Activated naive CD4-positive, alpha-beta T cell (primary cell): ENCODE data around the gene TBRG4.
"Not testable (repeated sequence)": the region's sequence is repeated elsewhere in the genome, so short reads cannot be mapped to it uniquely, and the experiment has no call there.

Experiments used
- DNase-seq, 4 experiments: peaks; one replicate each; lab custom pipeline; 2025; lab: John Stamatoyannopoulos, UW

The TBRG4 gene

DNA sequence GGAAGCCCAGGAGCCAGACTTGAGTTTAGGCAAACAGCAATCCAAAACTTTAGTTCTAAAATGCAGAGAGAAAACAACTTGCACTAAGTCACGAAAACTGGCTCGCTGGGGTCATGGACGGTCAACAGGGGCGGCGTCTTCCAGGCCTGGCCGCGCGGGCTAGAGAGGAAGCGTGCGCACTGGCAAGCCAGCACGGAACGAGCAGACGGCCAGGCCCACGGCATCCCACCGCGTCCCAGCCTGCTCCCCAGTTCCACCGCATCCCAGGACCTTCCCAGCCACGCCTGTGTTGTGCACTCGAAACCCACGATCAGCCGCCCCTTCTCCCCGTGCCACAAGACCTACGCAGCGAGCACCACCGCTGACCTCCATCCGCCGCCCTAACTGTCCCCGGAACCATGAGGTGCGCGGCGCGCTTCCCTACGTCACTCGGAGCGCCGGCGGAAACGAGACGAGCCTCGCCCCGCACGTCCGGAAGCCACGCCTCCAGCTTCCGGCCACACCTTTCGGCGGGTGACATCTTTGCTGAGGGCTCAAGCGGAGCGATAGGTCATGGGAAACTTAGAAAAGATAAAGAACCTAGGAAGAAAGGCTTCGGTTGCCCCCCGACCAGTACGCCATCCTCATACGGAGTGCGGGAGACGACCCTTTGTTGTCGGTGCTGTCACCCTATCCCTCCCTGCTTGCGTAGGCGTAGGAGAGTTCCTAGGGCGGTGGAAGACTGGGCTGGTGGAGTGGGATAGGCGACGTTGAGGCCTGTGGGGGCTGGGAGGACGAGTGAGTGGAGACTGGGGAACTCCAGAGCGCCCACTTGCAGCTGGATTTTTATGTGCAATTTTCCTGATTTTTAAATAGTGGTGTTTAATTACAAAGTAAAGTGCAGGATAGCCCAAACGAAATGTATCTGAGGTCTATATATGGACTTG lies at the start of gene TBRG4:
TBRG4 (minus strand) TSS at position 400 of the 926 bp plus-strand sequence. CDS start 2,460 bp downstream, outside the sequence.
- DNase-seq, result peak; percentile 74 to 91 (median 76)

DNA sequence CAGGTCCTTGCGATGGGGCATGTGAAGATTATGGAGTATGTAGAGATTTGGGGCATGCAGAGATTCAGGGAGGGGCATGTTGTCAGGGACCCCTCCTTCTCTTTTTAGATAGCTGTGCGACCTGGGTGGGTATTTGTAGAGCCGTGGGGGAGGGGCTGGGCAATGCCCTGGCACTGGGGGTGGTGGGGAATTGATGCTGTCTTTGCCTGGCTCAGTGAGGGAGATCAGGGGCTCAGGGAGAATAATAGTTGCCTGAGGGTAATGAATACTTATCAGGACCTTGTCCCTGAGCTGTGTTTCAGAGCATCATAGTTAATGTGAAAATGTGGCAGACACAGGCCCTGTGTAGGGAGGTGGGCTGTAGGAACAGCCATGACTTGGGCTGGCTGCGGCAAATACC lies 49.6 kb upstream of the TBRG4 start:
- no peak for DNase-seq

DNA sequence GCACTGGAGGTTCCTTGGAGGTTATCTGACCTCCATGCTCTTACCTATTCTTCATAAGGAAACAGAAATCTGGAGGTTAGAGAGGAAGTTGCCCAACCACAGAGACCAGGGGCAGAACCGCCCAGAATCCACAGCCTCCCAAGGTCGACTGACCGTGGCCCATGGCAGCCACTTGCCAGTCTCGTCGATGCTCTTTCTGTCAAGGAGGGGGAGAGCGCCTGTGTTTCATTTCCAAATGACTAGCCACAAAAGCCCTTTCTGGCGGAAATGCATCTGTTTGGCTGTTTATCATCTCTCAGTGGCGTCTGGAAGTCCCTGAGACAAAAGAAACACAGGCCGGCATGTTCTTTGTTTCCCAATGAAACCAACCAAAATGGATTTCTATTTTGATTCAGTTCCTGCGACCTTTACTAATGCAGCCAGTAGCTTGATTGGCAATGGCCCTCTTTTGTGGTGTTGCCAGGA lies 49.0 kb upstream of the TBRG4 start:
- no peak for DNase-seq

- no peak for DNase-seq
Measured at GRCh38 chr7:45159296-45159695, 47.8 kb upstream of the TBRG4 start.

DNA sequence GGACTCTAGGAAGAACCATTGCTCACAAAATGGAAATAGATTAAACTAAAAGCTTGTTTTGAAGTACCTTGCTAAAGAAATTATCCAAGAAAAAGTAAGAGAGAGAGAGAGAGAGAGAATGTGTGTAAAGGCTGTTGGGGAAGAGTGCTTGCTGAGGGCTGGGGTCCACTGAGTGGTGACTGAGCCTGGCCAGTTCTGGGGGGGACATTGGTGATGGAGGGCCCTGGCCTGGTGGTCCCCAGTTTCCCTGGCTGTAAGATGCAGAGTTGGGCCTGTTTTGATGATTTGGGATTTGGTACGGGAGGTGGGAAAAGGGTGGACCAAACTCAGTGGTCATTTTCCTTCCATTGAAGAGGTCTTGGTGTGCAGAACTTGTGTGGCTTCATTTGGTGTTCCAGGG lies 47.0 kb upstream of the TBRG4 start:
- no peak for DNase-seq

GRCh38 chr7:45157653-45158401 lies 46.3 kb upstream of the TBRG4 start, which contains the start of gene RAMP3:
RAMP3 (plus strand) TSS chr7:45157791; CDS start chr7:45157829, 38 bp downstream.
- no peak for DNase-seq

- no peak for DNase-seq
Measured at GRCh38 chr7:45157286-45157652, 45.8 kb upstream of the TBRG4 start.

DNA sequence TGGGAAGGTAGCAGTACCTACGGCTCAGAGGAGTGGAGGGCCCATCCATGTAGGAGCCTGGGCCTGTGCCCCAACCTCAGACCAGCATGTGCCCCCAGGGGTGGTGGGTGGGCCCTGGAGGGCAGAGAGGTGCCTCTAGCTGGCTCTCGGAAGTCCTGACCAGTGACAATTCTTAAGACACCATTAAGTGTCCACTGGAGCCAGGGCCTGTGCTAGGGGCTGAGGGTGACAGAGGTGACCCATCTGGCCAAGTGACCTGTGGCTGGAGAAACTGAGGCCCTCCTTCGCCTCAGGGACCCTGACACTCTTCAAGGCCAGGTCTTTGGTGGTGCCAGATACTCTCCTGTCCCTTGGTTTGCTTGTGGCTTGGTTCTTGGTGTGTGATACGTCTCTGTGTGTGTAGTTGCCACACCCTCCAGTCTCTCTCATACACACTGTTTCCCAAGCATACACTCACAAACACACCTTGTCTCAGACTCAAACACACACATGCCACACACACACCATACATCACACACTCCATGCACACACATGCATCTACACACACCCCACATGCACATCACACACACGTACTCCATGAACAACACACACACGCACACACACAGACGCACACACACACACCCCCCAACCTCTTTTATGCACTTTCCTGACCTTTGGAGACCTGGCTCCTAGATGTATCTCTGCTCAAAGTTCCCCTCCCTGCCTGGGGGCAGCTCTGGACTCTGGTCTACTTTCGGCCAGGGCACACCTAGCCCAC lies 45.2 kb upstream of the TBRG4 start:
- no peak for DNase-seq

- no peak for DNase-seq
Measured at GRCh38 chr7:45155941-45156340, 44.4 kb upstream of the TBRG4 start.

- no peak for DNase-seq
Measured at GRCh38 chr7:45155357-45155900, 43.9 kb upstream of the TBRG4 start.

DNA sequence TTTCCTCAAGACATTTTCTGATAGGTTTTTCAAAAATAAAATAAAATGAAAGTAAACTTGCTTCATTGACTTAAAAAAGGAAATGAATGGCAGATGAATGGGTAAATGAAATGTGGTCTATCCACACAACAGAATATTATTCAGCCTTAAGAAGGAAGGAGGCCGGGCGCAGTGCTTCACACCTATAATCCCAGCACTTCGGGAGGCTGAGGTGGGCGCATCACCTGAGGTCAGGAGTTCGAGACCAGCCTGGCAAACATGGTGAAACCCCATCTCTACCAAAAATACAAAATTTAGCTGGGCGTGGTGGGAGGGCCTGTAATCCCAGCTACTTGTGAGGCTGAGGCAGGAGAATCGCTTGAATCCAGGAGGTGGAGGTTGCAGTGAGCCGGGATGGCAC lies 42.4 kb upstream of the TBRG4 start:
- DNase-seq, result not testable (repeated sequence)

DNA sequence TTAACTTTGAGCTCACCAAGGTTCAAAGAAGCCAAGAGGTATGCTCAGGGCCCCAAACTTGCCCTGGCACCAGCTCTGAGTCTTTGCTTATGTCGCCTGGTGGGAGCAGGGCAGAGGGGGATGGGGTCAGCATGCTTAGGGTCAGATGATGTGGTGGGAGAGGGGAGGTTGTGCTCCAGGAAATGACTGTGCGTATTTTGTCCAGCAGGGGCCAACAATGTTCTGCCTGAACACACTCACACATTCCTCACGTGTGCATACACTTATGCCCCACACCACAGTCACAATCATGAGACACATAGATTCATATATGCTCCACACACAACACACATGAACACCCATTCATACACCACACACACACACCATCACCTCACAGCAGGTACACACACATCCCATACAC lies 41.7 kb upstream of the TBRG4 start:
- DNase-seq, result no peak

DNA sequence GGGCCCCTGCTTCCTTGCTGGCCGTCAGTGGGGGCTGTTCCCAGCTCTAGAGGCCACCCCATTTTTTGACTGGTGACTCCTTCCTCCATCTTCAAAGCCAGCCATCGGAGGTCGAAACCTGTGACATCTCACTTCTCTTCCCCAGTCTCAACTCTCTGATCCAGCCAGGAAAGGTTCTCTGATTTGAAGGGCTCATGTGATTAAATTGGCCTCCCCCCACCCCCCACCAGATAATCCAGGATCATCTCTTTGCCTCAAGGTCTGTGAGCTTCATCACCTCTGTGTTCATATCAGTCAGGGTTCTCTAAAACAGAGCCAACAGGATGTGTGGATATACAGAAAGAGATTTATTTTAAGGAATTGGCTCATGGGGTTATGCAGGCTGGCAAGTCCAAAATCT lies 40.5 kb upstream of the TBRG4 start:
- no peak for DNase-seq

DNA sequence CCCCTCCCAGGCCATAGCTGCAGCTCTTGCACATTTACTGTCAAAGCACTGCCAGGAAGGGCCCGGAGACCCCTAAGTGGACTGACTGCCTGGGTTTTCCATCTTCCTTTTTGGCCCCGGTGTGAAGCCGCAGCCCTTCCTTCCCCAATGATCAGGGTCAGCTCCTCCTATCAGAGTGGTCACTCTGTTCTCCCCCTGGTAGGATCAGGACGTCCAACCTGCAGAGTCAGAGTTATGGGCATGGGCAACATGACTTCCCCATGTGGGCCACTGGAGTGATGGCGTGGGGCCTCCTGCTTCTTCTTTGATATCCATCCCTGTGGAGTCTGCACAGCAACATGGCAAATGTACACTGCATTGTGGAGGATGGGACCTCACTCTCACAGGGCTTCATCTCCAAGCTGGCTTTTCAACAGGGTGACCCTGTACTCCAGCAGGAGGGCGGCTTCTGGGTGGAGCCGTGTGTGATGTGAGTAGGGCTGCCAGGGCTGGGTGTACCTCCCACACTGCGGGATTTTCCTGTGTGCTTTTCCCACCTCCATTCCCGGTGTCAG lies 39.7 kb upstream of the TBRG4 start:
- DNase-seq, result no peak

DNA sequence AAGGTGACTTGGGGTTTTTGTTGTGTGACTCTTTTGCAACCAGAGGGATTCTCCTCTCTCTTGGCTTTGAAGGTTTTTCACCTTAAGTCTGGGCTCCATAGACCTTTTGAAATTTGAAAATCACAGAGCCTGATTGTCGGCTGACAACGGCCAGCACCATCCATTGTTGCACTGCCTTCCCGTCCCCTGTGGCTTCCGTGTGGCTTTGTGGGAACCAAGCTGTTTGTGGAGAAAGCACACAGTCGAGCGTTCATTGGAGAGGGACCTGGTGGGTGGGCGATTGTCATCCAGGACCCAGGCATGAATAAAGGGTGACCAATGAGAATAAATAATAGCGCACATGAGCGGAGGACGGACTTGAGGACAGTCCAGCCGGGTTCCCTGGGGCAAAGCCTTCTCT lies 38.7 kb upstream of the TBRG4 start:
- no peak for DNase-seq

DNA sequence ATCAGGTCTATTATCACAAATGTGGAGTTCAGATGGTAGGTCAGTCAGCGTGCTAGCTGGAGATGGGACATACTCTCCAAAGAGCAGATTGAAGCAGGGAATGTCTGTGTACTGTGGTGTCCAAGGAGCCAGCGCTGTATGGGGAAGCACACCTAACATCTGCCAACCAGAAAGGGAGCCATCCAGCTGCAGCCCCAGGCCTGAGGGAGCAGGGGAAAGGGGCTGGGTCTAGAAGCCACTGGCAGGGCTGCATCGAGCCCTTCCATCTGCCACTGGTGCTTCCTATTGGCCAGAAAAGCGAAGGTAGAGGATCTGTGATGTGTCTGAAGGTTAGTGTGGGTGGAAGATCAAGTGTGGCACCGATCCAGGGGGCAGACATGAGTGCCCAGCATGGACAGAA lies 38.1 kb upstream of the TBRG4 start:
- DNase-seq, result no peak

DNA sequence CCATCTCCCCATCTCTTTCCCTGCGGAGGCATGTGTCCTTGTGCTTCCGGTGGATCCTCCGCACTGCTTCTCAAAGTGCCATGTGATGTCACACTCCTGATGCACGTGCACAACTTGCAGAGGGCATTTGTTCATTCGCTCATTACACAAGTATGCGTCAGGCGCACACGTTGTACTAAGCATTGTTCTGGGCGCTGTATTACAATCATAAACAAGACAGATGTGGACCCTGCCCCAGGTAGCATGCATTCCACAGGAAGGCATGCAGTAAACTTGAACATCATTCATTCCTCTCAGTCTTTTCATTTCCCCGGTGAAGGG lies 37.1 kb upstream of the TBRG4 start:
- no peak for DNase-seq

DNA sequence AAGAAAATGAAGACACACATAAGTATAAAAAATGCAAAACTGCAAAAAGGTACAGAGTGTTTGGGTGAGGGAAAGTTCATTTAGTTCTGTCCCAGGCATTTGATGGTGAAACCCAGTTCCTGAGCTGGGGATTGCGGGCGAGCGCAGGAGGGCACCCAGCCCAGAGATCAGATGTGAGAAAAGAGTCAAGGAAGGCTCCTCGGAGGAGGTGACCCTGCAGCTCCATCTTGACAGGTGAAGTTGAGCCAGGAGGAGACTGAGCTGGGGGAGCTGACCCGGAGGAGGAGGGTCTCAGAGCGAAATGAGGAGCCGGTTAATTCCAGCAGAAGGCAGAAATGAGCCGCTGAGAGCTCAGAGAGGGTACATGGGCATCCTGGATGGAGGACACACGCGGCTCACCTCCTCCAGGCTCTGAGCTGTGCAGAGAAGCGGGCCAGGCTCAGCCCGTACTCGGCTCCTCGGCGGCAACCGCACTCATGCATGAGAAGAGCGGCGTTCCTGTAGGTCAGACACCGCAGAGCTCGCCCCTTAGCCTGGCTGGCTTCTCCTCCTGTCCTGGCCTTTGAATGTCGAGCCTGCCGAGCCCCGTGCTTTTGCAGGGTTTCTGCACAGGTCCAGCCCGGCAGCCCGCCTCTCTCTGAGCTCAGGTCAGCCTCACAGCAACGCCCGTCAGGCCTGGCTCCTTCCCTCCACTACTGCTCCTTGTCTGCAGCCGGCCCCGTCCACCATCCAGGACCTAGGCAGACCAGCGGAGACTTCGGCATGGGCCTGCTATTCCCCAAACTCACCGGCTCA lies 36.6 kb upstream of the TBRG4 start:
- no peak for DNase-seq

DNA sequence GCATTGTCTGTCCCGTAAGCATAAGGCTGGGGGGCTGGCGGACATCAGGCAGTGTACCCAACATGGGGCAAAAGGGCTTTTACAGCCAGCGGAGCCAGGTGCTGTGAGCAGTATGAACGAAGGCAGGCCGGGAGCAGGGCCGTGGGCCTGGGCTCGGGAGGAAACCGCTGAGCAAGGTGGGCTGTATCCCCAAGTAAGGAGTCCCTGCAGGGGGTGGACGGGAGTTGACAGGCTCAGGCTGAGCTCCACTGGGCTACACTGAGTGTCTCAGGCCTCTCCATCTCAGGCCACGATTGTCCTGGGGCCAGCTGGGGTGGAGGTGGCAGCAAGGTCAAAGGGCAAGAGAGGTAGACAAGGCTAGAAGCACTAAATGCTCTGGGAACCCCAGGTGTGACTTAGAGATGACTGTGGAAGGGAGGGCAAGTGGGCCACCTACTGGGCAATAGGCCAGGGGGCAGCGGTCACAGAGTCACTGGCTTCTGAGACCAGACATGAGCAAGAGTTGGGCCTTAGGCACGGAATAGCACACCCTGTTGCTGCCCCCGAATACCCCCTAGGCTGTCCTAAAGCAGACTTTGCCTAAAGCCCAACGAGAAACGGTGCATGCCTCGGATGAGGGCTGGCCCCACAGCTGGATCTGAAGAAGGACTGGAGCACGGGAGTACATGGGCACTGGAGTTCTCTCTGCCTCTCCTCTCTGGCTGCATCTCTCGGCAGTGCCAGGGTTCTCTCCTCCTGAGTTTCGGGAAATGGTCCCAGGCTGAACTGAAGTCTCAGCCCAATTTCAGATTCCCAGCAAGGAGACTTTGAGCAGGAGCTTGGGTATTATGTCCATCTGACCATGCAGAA lies 35.3 kb upstream of the TBRG4 start:
- no peak for DNase-seq

- DNase-seq, result no peak
Measured at GRCh38 chr7:45145881-45146280, 34.4 kb upstream of the TBRG4 start.
